ENCODE measurements around the gene TNNI2.

- TF ChIP-seq CTCF (IDR thresholded peaks at IDR 0.05; ENCODE audit: low read length) (no peak), EZH2phosphoT487 (IDR thresholded peaks at IDR 0.05; ENCODE audit: low read length) (no peak), EZH2 (optimal IDR thresholded peaks at IDR 0.05; ENCODE audit: low read depth, low read length) (no peak)
Measured at GRCh38 chr11:1834062-1834610, 4.6 kb upstream of the TNNI2 start.
